ENCODE measurements around the gene KIF3B.

DNA sequence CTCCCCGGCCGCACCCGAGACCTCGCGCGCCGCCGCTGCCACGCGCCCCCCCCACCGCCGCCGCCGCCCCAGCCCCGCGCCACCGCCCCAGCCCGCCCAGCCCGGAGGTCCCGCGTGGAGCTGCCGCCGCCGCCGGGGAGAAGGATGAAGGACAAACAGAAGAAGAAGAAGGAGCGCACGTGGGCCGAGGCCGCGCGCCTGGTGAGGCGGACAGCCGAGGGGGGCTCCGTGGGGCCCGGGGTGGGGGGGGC, 81.1 kb downstream of the KIF3B start:
- TF ChIP-seq, protein P1, sequence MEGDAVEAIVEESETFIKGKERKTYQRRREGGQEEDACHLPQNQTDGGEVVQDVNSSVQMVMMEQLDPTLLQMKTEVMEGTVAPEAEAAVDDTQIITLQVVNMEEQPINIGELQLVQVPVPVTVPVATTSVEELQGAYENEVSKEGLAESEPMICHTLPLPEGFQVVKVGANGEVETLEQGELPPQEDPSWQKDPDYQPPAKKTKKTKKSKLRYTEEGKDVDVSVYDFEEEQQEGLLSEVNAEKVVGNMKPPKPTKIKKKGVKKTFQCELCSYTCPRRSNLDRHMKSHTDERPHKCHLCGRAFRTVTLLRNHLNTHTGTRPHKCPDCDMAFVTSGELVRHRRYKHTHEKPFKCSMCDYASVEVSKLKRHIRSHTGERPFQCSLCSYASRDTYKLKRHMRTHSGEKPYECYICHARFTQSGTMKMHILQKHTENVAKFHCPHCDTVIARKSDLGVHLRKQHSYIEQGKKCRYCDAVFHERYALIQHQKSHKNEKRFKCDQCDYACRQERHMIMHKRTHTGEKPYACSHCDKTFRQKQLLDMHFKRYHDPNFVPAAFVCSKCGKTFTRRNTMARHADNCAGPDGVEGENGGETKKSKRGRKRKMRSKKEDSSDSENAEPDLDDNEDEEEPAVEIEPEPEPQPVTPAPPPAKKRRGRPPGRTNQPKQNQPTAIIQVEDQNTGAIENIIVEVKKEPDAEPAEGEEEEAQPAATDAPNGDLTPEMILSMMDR (conservative IDR thresholded peaks at IDR 0.05) = no peak
- no peak for TF ChIP-seq ZFX (IDR thresholded peaks at IDR 0.05)

All from C4-2B (cell line).